HEK293 (cell line): ENCODE data around the gene SREBF2.

ENCODE experiments used
- CTCF ChIA-PET: fragments of 350-600 bp; formaldehyde crosslinking; extraction: SDS; loops from one replicate; lab custom pipeline; 2021; ENCODE audit warnings: antibody characterized with exemption; lab: Yijun Ruan, JAX
- POLR2A ChIA-PET: fragments of 300-600 bp; formaldehyde crosslinking; extraction: SDS; loops from one replicate; lab custom pipeline; 2020; ENCODE audit warnings: antibody characterized with exemption, inconsistent platforms; lab: Yijun Ruan, JAX
- H3K27ac ChIP-seq: fragments of 200-500 bp; sonication (Bioruptor generic); 2 replicates; pipeline ENCODE4 v1.5.1; 2014; ENCODE audit warnings: low read depth, low read length, control low read depth, inconsistent platforms; ENCODE audit errors: extremely low read depth
- H3K36me3 ChIP-seq, 2 experiments: fragments of 200-500 bp in 1 of 2; sonication (Bioruptor generic) in 1 of 2; 1 replicate in 1 of 2; 2 replicates in 1 of 2; pipeline ENCODE4 v1.5.1; 2014 to 2017; ENCODE audit warnings: inconsistent platforms in 2 of 2, low read length in 2 of 2; ENCODE audit not compliant: control insufficient read depth in 2 of 2, insufficient read depth in 1 of 2
- H3K4me1 ChIP-seq: fragments of 200-500 bp; sonication (Bioruptor generic); 2 replicates; pipeline ENCODE4 v1.5.1; 2014; ENCODE audit warnings: mild to moderate bottlenecking, low read length, inconsistent platforms; ENCODE audit not compliant: control insufficient read depth, insufficient read depth
- H3K4me3 ChIP-seq: 2 replicates; pipeline ENCODE4 v1.5.1; 2011; ENCODE audit warnings: low read depth, mild to moderate bottlenecking, control low read depth, low read length, moderate library complexity
- H3K9me3 ChIP-seq: fragments of 200-500 bp; sonication (Bioruptor generic); 2 replicates; pipeline ENCODE4 v1.5.1; 2014; ENCODE audit warnings: low read depth, low read length, inconsistent platforms; ENCODE audit not compliant: control insufficient read depth, insufficient read depth
- AEBP2 ChIP-seq: fragments of 450-650 bp; formaldehyde crosslinking; IDR thresholded peaks from 2 replicates; pipeline ENCODE4 v1.5.1; 2016; ENCODE audit warnings: missing biosample characterization, missing genetic modification characterization, borderline replicate concordance
- GLI2 ChIP-seq: fragments of 450-650 bp; formaldehyde crosslinking; IDR thresholded peaks from 2 replicates; pipeline ENCODE4; 2017; ENCODE audit warnings: missing biosample characterization, missing genetic modification characterization, low read depth, borderline replicate concordance
- INSM2 ChIP-seq: fragments of 450-650 bp; formaldehyde crosslinking; IDR thresholded peaks from 2 replicates; pipeline ENCODE4 v1.5.1; 2016; ENCODE audit warnings: missing biosample characterization, missing genetic modification characterization
- KLF9 ChIP-seq: fragments of 450-650 bp; formaldehyde crosslinking; IDR thresholded peaks from 2 replicates; pipeline ENCODE4 v1.5.1; 2016; ENCODE audit warnings: missing biosample characterization, missing genetic modification characterization, low read depth
- MEIS1 ChIP-seq: sonication (generic); formaldehyde crosslinking; IDR thresholded peaks from 2 replicates; pipeline ENCODE4 v1.8.1; 2022; ENCODE audit warnings: missing genetic modification reagents, mild to moderate bottlenecking, borderline replicate concordance
- OSR2 ChIP-seq: fragments of 450-650 bp; formaldehyde crosslinking; IDR thresholded peaks from 2 replicates; pipeline ENCODE4 v1.5.1; 2016; ENCODE audit warnings: missing biosample characterization, missing genetic modification characterization
- SALL2 ChIP-seq: fragments of 450-650 bp; formaldehyde crosslinking; IDR thresholded peaks from 2 replicates; pipeline ENCODE4 v1.5.0; 2017; ENCODE audit warnings: missing biosample characterization, mild to moderate bottlenecking, missing genetic modification characterization, borderline replicate concordance
- SCRT2 ChIP-seq: fragments of 450-650 bp; formaldehyde crosslinking; IDR thresholded peaks from 2 replicates; pipeline ENCODE4 v1.5.1; 2016; ENCODE audit warnings: missing biosample characterization, missing genetic modification characterization
- SP2 ChIP-seq: fragments of 450-650 bp; formaldehyde crosslinking; IDR thresholded peaks from 2 replicates; pipeline ENCODE4 v1.5.1; 2016; ENCODE audit warnings: missing biosample characterization, missing genetic modification characterization
- TCF7L2 ChIP-seq: IDR thresholded peaks from 2 replicates; pipeline ENCODE4 v1.6.1; 2011; ENCODE audit warnings: low read depth, mild to moderate bottlenecking, inconsistent platforms, low read length, moderate library complexity, borderline replicate concordance
- ZFP37 ChIP-seq: fragments of 450-650 bp; formaldehyde crosslinking; IDR thresholded peaks from 2 replicates; pipeline ENCODE4 v1.5.1; 2016; ENCODE audit warnings: missing biosample characterization, missing genetic modification characterization
- ZNF112 ChIP-seq: fragments of 450-650 bp; formaldehyde crosslinking; IDR thresholded peaks from 2 replicates; pipeline ENCODE4 v1.5.0; 2017; ENCODE audit warnings: missing biosample characterization, missing genetic modification characterization
- ZNF121 ChIP-seq: fragments of 450-650 bp; formaldehyde crosslinking; IDR thresholded peaks from 2 replicates; pipeline ENCODE4 v1.5.1; 2016; ENCODE audit warnings: missing biosample characterization, missing genetic modification characterization
- ZNF138 ChIP-seq: fragments of 450-650 bp; formaldehyde crosslinking; IDR thresholded peaks from 2 replicates; pipeline ENCODE4 v1.5.1; 2016; ENCODE audit warnings: missing biosample characterization, missing genetic modification characterization, borderline replicate concordance
- ZNF174 ChIP-seq: fragments of 450-650 bp; formaldehyde crosslinking; IDR thresholded peaks from 2 replicates; pipeline ENCODE4 v1.5.0; 2017; ENCODE audit warnings: missing biosample characterization, mild to moderate bottlenecking, missing genetic modification characterization
- ZNF18 ChIP-seq: fragments of 450-650 bp; formaldehyde crosslinking; IDR thresholded peaks from 2 replicates; pipeline ENCODE4 v1.5.1; 2016; ENCODE audit warnings: missing biosample characterization, missing genetic modification characterization
- ZNF184 ChIP-seq: fragments of 450-650 bp; IDR thresholded peaks from 2 replicates; pipeline ENCODE4 v1.5.1; 2018; ENCODE audit warnings: missing biosample characterization, mild to moderate bottlenecking, missing genetic modification characterization
- ZNF2 ChIP-seq: fragments of 450-650 bp; formaldehyde crosslinking; IDR thresholded peaks from 2 replicates; pipeline ENCODE4 v1.5.1; 2016; ENCODE audit warnings: missing biosample characterization, missing genetic modification characterization
- ZNF248 ChIP-seq: fragments of 450-650 bp; formaldehyde crosslinking; IDR thresholded peaks from 2 replicates; pipeline ENCODE4 v1.5.1; 2017; ENCODE audit warnings: missing biosample characterization, missing genetic modification characterization
- ZNF324 ChIP-seq: fragments of 450-650 bp; formaldehyde crosslinking; IDR thresholded peaks from 2 replicates; pipeline ENCODE4 v1.5.1; 2016; ENCODE audit warnings: missing biosample characterization, missing genetic modification characterization
- ZNF416 ChIP-seq: fragments of 450-650 bp; formaldehyde crosslinking; IDR thresholded peaks from 2 replicates; pipeline ENCODE4 v1.5.1; 2016; ENCODE audit warnings: missing biosample characterization, missing genetic modification characterization
- ZNF544 ChIP-seq: fragments of 450-650 bp; formaldehyde crosslinking; IDR thresholded peaks from 2 replicates; pipeline ENCODE4 v1.5.0; 2017; ENCODE audit warnings: missing biosample characterization, missing genetic modification characterization
- ZNF561 ChIP-seq: fragments of 450-650 bp; IDR thresholded peaks from 2 replicates; pipeline ENCODE4 v1.5.1; 2018; ENCODE audit warnings: missing biosample characterization, missing genetic modification characterization, borderline replicate concordance
- ZNF830 ChIP-seq: fragments of 450-650 bp; IDR thresholded peaks from 2 replicates; pipeline ENCODE4 v1.5.0; 2018; ENCODE audit warnings: missing biosample characterization, missing genetic modification characterization, low read depth, mild to moderate bottlenecking, moderate library complexity

Gene SREBF2

GRCh38 chr22:41888627-41889200 lies 55.8 kb downstream of the SREBF2 start (continued):
- TF ChIP-seq AEBP2 (tag by site-specific recombination) (no peak), ZNF121 (tag by site-specific recombination) (no peak; the same call in 1 of the 2 replicates), ZNF18 (tag by site-specific recombination) (no peak), ZNF416 (no peak), SP2 (tag by site-specific recombination) (no peak), TCF7L2 (no peak), ZNF830 (tag by site-specific recombination) (no peak), OSR2 (tag by site-specific recombination) (no peak), ZNF174 (no peak), ZNF561 (tag by site-specific recombination) (no peak)

GRCh38 chr22:41891407-41891806 lies 58.5 kb downstream of the SREBF2 start:
- H3K9me3 ChIP-seq, result no peaks in the 10 kb centered on the region
- peaks cover 50 to 73% of the 10 kb centered on the region in 2 experiments for H3K36me3 ChIP-seq
- no peak overlapping the region for H3K4me3 ChIP-seq
- no peaks in the 10 kb centered on the region for H3K4me1 ChIP-seq
- ChIA-PET CTCF (interaction anchor here (0.9 kb wide), 2 partner anchors 49 to 194 kb away, joined by 3 read pairs; no protein-coding TSS in a partner anchor), POLR2A (no interaction called here)
- no peak overlapping the region for H3K27ac ChIP-seq
- TF ChIP-seq ZNF248 (no peak), ZNF138 (no peak), SALL2 (tag by site-specific recombination) (no peak), GLI2 (tag by site-specific recombination) (no peak), ZNF324 (tag by site-specific recombination) (no peak), ZNF2 (tag by site-specific recombination) (no peak), ZNF174 (no peak), ZNF561 (tag by site-specific recombination) (no peak), ZNF544 (tag by site-specific recombination) (no peak), INSM2 (tag by site-specific recombination) (no peak), MEIS1 (CRISPR knock-in tag) (no peak), ZNF184 (tag by site-specific recombination) (no peak), KLF9 (tag by site-specific recombination) (no peak), ZNF112 (no peak), SCRT2 (tag by site-specific recombination) (no peak), ZFP37 (tag by site-specific recombination) (no peak)
